GM19023 (cell line): Measurements from ENCODE around the gene AREG.

Experiments used
- ATAC-seq: cut with Tn5 transposase; IDR thresholded peaks from one replicate; pipeline ENCODE4 v1.9.1; 2021; ENCODE audit warnings: mild to moderate bottlenecking, moderate library complexity; ENCODE audit not compliant: unreplicated experiment

Gene AREG

GRCh38 chr4:74431113-74431826 lies 13.7 kb upstream of the AREG start:
- no peak for ATAC-seq

- ATAC-seq = no peak
Measured at GRCh38 chr4:74433043-74433442, 11.9 kb upstream of the AREG start.

- no peak for ATAC-seq
Measured at GRCh38 chr4:74433541-74434172, 11.3 kb upstream of the AREG start.

GRCh38 chr4:74435296-74435695 lies 9.6 kb upstream of the AREG start:
- ATAC-seq = no peak

GRCh38 chr4:74437866-74438265 lies 7.1 kb upstream of the AREG start:
- no peak for ATAC-seq

GRCh38 chr4:74438661-74439060 lies 6.3 kb upstream of the AREG start:
- ATAC-seq = no peak

GRCh38 chr4:74439952-74440351 lies 5.0 kb upstream of the AREG start:
- ATAC-seq = no peak

GRCh38 chr4:74440356-74440755 lies 4.6 kb upstream of the AREG start:
- no peak for ATAC-seq

GRCh38 chr4:74441744-74442143 lies 3.2 kb upstream of the AREG start:
- no peak for ATAC-seq

- no peak for ATAC-seq
Measured at GRCh38 chr4:74446193-74446868, 1.4 kb downstream of the AREG start.

GRCh38 chr4:74446896-74447295 lies 2.0 kb downstream of the AREG start:
- ATAC-seq = no peak

GRCh38 chr4:74447636-74448233 lies 2.8 kb downstream of the AREG start:
- ATAC-seq = no peak

GRCh38 chr4:74449571-74450297 lies 4.8 kb downstream of the AREG start:
- no peak for ATAC-seq

- ATAC-seq = no peak
Measured at GRCh38 chr4:74450298-74450683, 5.4 kb downstream of the AREG start.

- ATAC-seq = no peak
Measured at GRCh38 chr4:74451214-74451661, 6.3 kb downstream of the AREG start.

- ATAC-seq = no peak
Measured at GRCh38 chr4:74453037-74453635, 8.2 kb downstream of the AREG start.

- ATAC-seq = no peak
Measured at GRCh38 chr4:74453829-74454742, 9.2 kb downstream of the AREG start.

- ATAC-seq = no peak
Measured at GRCh38 chr4:74455361-74456055, 10.6 kb downstream of the AREG start.
